Hepatocyte (in vitro differentiated cells): Measurements from ENCODE around the gene RAB5IF. TPM values are rescaled to one million over a fixed set of nuclear protein-coding genes. Genes with fewer than 3 reads are reported as not detected.
A peak's percentile ranks its signal among the peaks of the same experiment; 100 is the strongest.

Source experiments
- DNase-seq: peaks from one replicate; pipeline ENCODE4 v3.0.0-alpha.2; 2016; ENCODE audit warnings: low spot score
- H2AFZ ChIP-seq: fragments of 200-600 bp; sonication (generic); 2 replicates; pipeline ENCODE4 v1.6.0; 2016; ENCODE audit warnings: antibody characterized with exemption, mild to moderate bottlenecking
- H3K27ac ChIP-seq: fragments of 200-600 bp; sonication (generic); 2 replicates; pipeline ENCODE4 v1.5.1; 2016; ENCODE audit warnings: mild to moderate bottlenecking
- H3K27me3 ChIP-seq: fragments of 200-600 bp; sonication (generic); 2 replicates; pipeline ENCODE4 v1.6.1; 2016
- H3K36me3 ChIP-seq: fragments of 200-600 bp; sonication (generic); replicated peaks from 2 replicates; pipeline ENCODE4 v1.5.1; 2016; ENCODE audit warnings: low read depth; ENCODE audit not compliant: insufficient read depth
- H3K4me1 ChIP-seq: fragments of 200-600 bp; sonication (generic); 2 replicates; pipeline ENCODE4 v1.5.1; 2016; ENCODE audit warnings: mild to moderate bottlenecking, moderate library complexity; ENCODE audit not compliant: insufficient read depth
- H3K4me2 ChIP-seq: fragments of 200-600 bp; sonication (generic); 2 replicates; pipeline ENCODE4 v1.6.0; 2016
- H3K4me3 ChIP-seq: fragments of 200-600 bp; sonication (generic); 2 replicates; pipeline ENCODE4 v1.5.1; 2016; ENCODE audit warnings: mild to moderate bottlenecking
- H3K79me2 ChIP-seq: fragments of 200-600 bp; sonication (generic); 2 replicates; pipeline ENCODE4 v1.6.0; 2017; ENCODE audit warnings: mild to moderate bottlenecking
- H3K9me2 ChIP-seq: fragments of 200-600 bp; sonication (generic); replicated peaks from 2 replicates; pipeline ENCODE4 v1.6.0; 2017; ENCODE audit warnings: mild to moderate bottlenecking; ENCODE audit not compliant: insufficient read depth
- H3K9me3 ChIP-seq: fragments of 200-600 bp; sonication (generic); 2 replicates; pipeline ENCODE4 v1.5.1; 2016; ENCODE audit warnings: low read depth, mild to moderate bottlenecking
- H4K20me1 ChIP-seq: fragments of 200-600 bp; sonication (generic); 2 replicates; pipeline ENCODE4 v1.6.0; 2016; ENCODE audit warnings: mild to moderate bottlenecking; ENCODE audit not compliant: insufficient read depth, poor library complexity, severe bottlenecking
- CTCF ChIP-seq: fragments of 200-600 bp; sonication (generic); IDR thresholded peaks from 2 replicates; pipeline ENCODE4 v1.5.1; 2016; ENCODE audit warnings: antibody characterized with exemption, mild to moderate bottlenecking; ENCODE audit not compliant: poor library complexity
- EZH2 ChIP-seq: fragments of 200-600 bp; sonication (generic); IDR thresholded peaks from 2 replicates; pipeline ENCODE4 v1.6.1; 2016; ENCODE audit warnings: antibody characterized with exemption, mild to moderate bottlenecking, borderline replicate concordance
- EZH2phosphoT487 ChIP-seq: fragments of 200-600 bp; sonication (generic); IDR thresholded peaks from one replicate; pipeline ENCODE4 v1.6.1; 2018; ENCODE audit warnings: antibody characterized with exemption, mild to moderate bottlenecking, low read depth, moderate library complexity; ENCODE audit not compliant: unreplicated experiment, severe bottlenecking
- WGBS: methylation state at CpG from one replicate; pipeline ENCODE4 v1.1.6; 2016; ENCODE audit warnings: low lambda C conversion rate; ENCODE audit errors: missing lambda C conversion rate; 5-methylcytosine and 5-hydroxymethylcytosine counted together
- polyA plus RNA-seq: library from polyadenylated mRNA; unstranded; fragments of >200 nt; fragmentation: Nextera tagmentation; extraction: Ambion mirVana; gene quantifications from 2 replicates; pipeline ENCODE4 v1.2.1, GENCODE V29; 2016
- total RNA-seq: library from RNA; depleted of rRNA; stranded (reverse); fragments of >200 nt; gene quantifications from 2 replicates; pipeline ENCODE4 v1.2.3, GENCODE V29; 2014

RAB5IF gene
- total and polyA plus RNA-seq, 2 experiments from 2014 or later: 134 to 198 TPM

DNA sequence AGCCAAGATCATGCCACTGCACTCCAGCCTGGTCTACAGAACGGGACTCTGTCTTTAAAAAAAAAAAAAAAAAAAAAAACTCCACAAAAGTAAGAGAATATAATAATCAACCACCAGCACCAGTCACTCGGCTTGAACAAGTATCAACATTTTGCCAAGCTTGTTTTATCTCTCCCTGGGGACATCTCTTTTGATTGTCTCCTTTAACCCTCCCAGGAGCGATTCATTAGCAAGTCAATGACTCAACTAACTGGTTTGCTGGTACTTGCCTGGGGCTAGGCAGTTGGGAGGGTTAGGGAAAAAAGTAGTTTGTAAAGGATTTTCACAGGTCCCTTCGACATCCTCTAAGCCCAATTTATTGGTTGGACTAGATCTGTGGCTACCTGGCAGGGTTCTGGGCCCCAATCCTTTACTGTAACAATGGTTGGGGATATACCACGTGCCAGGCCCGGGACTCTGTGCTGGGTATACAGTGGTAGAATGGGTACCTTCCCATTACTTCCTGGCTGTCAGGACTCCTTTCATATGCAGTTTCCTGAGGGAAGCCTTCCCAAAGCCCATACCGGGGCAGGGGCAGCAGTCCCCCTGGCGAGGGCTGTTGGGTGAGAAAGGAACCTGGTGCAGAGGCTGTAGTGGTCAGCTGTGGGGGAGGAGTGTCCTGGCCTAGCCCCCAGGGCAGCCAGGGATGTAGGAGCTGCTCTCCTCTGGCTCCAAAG lies 20.0 kb upstream of the RAB5IF start:
- 62% methylated on average over 8 of the region's 8 CpGs for WGBS
- no peak for DNase-seq
- no peaks in the 10 kb centered on the region for H3K36me3 ChIP-seq
- H2AFZ ChIP-seq: no peak overlapping the region
- peaks cover 21% of the 10 kb centered on the region for H3K79me2 ChIP-seq
- no peak for TF ChIP-seq EZH2
- no peak for TF ChIP-seq EZH2phosphoT487
- TF ChIP-seq CTCF: no peak
- no peaks in the 10 kb centered on the region for H3K9me2 ChIP-seq
- no peaks in the 10 kb centered on the region for H3K27me3 ChIP-seq
- H3K9me3 ChIP-seq: no peaks in the 10 kb centered on the region
- H3K4me1 ChIP-seq: no peaks in the 10 kb centered on the region
- no peak overlapping the region for H3K27ac ChIP-seq
- H4K20me1 ChIP-seq: peaks cover 2% of the 10 kb centered on the region
- no peak overlapping the region for H3K4me3 ChIP-seq
- H3K4me2 ChIP-seq: no peak overlapping the region

DNA sequence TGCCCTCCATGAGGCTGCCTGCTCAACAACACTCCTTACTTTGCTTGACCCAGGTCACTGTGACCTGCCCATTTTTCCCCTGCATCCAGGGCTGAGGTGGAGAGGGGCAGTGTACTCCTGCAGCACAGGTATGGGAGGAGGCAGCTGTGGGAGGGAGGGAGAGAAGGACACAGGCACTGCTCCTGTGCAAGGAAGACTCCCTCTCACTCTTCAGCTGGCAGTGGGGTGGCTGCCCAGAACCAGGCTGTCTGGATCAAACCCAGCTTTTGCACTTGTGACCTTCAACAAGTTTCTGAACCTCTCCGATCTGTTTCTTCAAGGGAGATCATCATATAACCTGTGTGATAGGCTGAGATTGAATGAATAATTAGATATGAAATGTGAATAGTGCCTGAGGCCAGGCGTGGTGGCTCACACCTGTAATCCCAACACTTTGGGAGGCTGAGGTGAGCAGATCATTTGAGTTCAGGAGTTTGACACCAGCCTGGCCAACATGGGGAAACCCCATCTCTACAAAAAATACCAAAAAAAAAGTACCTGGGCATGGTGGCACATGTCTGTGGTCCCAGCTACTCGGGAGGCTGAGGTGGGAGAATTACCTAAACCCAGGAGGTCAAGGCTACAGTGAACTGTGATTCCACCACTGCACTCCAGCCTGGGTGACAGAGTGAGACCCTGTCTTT lies 18.1 kb upstream of the RAB5IF start:
- Histone ChIP-seq H3K9me2 (no peaks in the 10 kb centered on the region), H3K27me3 (no peaks in the 10 kb centered on the region), H3K36me3 (no peaks in the 10 kb centered on the region), H3K27ac (no peak overlapping the region), H3K4me1 (no peaks in the 10 kb centered on the region), H3K79me2 (peaks cover 9% of the 10 kb centered on the region), H3K4me3 (no peak overlapping the region), H3K9me3 (no peaks in the 10 kb centered on the region), H3K4me2 (no peak overlapping the region), H4K20me1 (peaks cover 2% of the 10 kb centered on the region), H2AFZ (no peak overlapping the region)
- WGBS: 94% methylated on average over 3 of the region's 3 CpGs
- no peak for TF ChIP-seq EZH2
- TF ChIP-seq EZH2phosphoT487: no peak
- no peak for TF ChIP-seq CTCF
- no peak for DNase-seq

DNA sequence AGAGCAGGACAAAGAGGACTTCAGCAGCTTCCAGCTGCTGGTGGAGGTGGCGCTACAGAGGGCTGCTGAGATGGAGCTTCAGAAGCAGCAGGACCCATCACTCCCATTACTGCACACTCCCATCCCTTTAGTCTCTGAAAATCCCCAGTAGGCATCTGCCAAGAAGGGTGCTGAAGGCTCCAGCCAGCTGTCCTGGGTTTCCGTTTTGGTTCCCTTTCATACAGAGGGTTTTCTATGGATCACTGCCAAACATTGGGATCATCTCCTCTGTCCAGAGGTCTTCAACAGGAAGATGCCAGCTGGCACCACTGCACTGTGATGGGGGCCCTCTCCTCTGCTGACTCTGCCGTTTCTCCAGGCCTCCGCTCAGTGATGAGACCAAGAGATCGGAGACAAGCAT lies 14.3 kb upstream of the RAB5IF start:
- Histone ChIP-seq H3K4me1 (no peaks in the 10 kb centered on the region), H3K9me2 (no peaks in the 10 kb centered on the region), H3K4me2 (no peak overlapping the region), H3K27me3 (no peaks in the 10 kb centered on the region), H2AFZ (no peak overlapping the region), H3K9me3 (no peaks in the 10 kb centered on the region), H3K36me3 (no peaks in the 10 kb centered on the region), H4K20me1 (peaks cover 2% of the 10 kb centered on the region), H3K79me2 (no peaks in the 10 kb centered on the region), H3K4me3 (no peak overlapping the region), H3K27ac (peak overlapping the region; percentile 15)
- DNase-seq: no peak
- WGBS: 91% methylated on average over 5 of the region's 5 CpGs
- no peak for TF ChIP-seq EZH2phosphoT487
- no peak for TF ChIP-seq EZH2
- no peak for TF ChIP-seq CTCF
